ENCODE data around the gene LY6G6C.

- TF ChIP-seq CTCF (IDR thresholded peaks at IDR 0.05): no peak
- no peak for TF ChIP-seq EP300 (IDR thresholded peaks at IDR 0.05)
- TF ChIP-seq POLR2A (IDR thresholded peaks at IDR 0.05): no peak
- no peak for TF ChIP-seq POLR2AphosphoS5 (IDR thresholded peaks at IDR 0.05)
Measured at GRCh38 chr6:31719001-31719400, 2.5 kb downstream of the LY6G6C start.

All from gastroesophageal sphincter (tissue), 3 donors.